H1 (cell line): Measurements from ENCODE around the gene SUGP2. TPM values are rescaled to one million over a fixed set of nuclear protein-coding genes. Genes with fewer than 3 reads are reported as not detected.

Experiments
- ASH2L ChIP-seq: fragments of 200-600, 300-600 bp; sonication (generic); IDR thresholded peaks from one replicate; pipeline ENCODE4 v1.7.1; 2017; ENCODE audit warnings: low read length
- E2F6 ChIP-seq: IDR thresholded peaks from 2 replicates; pipeline ENCODE4 v1.6.1; 2012; ENCODE audit warnings: inconsistent platforms
- KDM5A ChIP-seq: fragments of 200-600 bp; IDR thresholded peaks from 2 replicates; pipeline ENCODE4 v1.7.1; 2012; ENCODE audit warnings: mild to moderate bottlenecking, low read length, inconsistent platforms, mixed read lengths
- polyA plus RNA-seq, 7 experiments: library from polyadenylated mRNA; depleted of rRNA in 3 of 7; stranded (reverse) in 5 of 7; unstranded in 2 of 7; fragments of >200 nt in 5 of 7; fragments of 200-250 nt in 2 of 7; gene quantifications; 1 replicate in 5 of 7; 2 replicates in 1 of 7; 4 replicates in 1 of 7; pipeline versions ENCODE4 v1.2.1 to v1.2.3, GENCODE V29; 2011 to 2013; ENCODE audit warnings: missing spikeins in 2 of 7, mixed read lengths in 2 of 7
- total RNA-seq: library from RNA; stranded (reverse); fragmentation: NEBNext Ultra II Directional; extraction: Animal tissue kit (Norgen Biotek cat#: 25700); gene quantifications from 2 replicates; pipeline ENCODE4 v1.2.1, GENCODE V29; 2021

Gene SUGP2
- total and polyA plus RNA-seq, 2 of the 8 experiments (the other 6 are each of a cell fraction or from before 2014, with no cell fraction given): 57.7 to 114 TPM

GRCh38 chr19:19064811-19065745 lies 31.8 kb upstream of the SUGP2 start (continued):
- TF ChIP-seq KDM5A (no peak), ASH2L (no peak), E2F6 (no peak)
- TF ChIP-seq, all 59 proteins: peak for 0
